Keratinocyte (primary cell): ENCODE data around the gene AP1AR. TPM values are rescaled to one million over a fixed set of nuclear protein-coding genes. Genes with fewer than 3 reads are reported as not detected.

ENCODE experiments used
- DNase-seq: peaks from one replicate; pipeline ENCODE4 v3.0.0-alpha.2; 2011; ENCODE audit warnings: low read depth, missing footprints, low spot score
- FAIRE-seq: peaks from 2 replicates; lab custom pipeline; 2011; peaks lifted over from hg19 to GRCh38; lab: Jason Lieb, UNC
- H2AFZ ChIP-seq: 2 replicates; pipeline ENCODE4 v1.6.0; 2012; ENCODE audit warnings: low read length, control low read depth, inconsistent platforms; ENCODE audit not compliant: control insufficient read depth
- H3K27ac ChIP-seq: 2 replicates; pipeline ENCODE4 v1.5.1; 2011; ENCODE audit warnings: low read length; ENCODE audit not compliant: control insufficient read depth, insufficient read depth
- H3K27me3 ChIP-seq: 3 replicates; pipeline ENCODE4 v1.6.0; 2011; ENCODE audit warnings: low read length; ENCODE audit not compliant: control insufficient read depth, insufficient read depth; ENCODE audit errors: extremely low read depth
- H3K36me3 ChIP-seq, 2 experiments: 2 replicates in 1 of 2; 3 replicates in 1 of 2; pipeline ENCODE4 v1.5.1; 2011; ENCODE audit warnings: low read length in 2 of 2, mild to moderate bottlenecking in 1 of 2; ENCODE audit not compliant: control insufficient read depth in 2 of 2, insufficient read depth in 2 of 2; ENCODE audit errors: extremely low read depth in 1 of 2
- H3K4me1 ChIP-seq: 3 replicates; pipeline ENCODE4 v1.5.1; 2011; ENCODE audit warnings: low read length; ENCODE audit not compliant: control insufficient read depth, insufficient read depth; ENCODE audit errors: extremely low read depth
- H3K4me2 ChIP-seq: 3 replicates; pipeline ENCODE4 v1.6.0; 2011; ENCODE audit warnings: low read depth, low read length; ENCODE audit not compliant: control insufficient read depth, insufficient read depth; ENCODE audit errors: extremely low read depth
- H3K4me3 ChIP-seq, 3 experiments: fragments of 200-600 bp in 1 of 3; sonication (generic) in 1 of 3; 2 replicates in 2 of 3; 3 replicates in 1 of 3; pipeline ENCODE4 v1.5.1; 2011 to 2016; ENCODE audit warnings: low read length in 3 of 3, mild to moderate bottlenecking in 3 of 3, control low read depth in 2 of 3, inconsistent platforms in 1 of 3, low read depth in 1 of 3, mixed read lengths in 1 of 3, mixed run types in 1 of 3, moderate library complexity in 1 of 3; ENCODE audit not compliant: control insufficient read depth in 2 of 3, insufficient read depth in 2 of 3; ENCODE audit errors: extremely low read depth in 1 of 3
- H3K79me2 ChIP-seq: 2 replicates; pipeline ENCODE4 v1.6.0; 2012; ENCODE audit warnings: low read length; ENCODE audit not compliant: control insufficient read depth, insufficient read depth
- H3K9ac ChIP-seq: 3 replicates; pipeline ENCODE4 v1.6.0; 2011; ENCODE audit warnings: low read length; ENCODE audit not compliant: control insufficient read depth, insufficient read depth; ENCODE audit errors: extremely low read depth
- H3K9me1 ChIP-seq: 3 replicates; pipeline ENCODE4 v1.6.0; 2011; ENCODE audit warnings: low read length; ENCODE audit not compliant: control insufficient read depth, insufficient read depth; ENCODE audit errors: extremely low read depth
- H3K9me3 ChIP-seq: 2 replicates; pipeline ENCODE4 v1.5.1; 2012; ENCODE audit warnings: low read depth, low read length; ENCODE audit not compliant: control insufficient read depth
- H4K20me1 ChIP-seq: 3 replicates; pipeline ENCODE4 v1.6.0; 2011; ENCODE audit warnings: low read length; ENCODE audit not compliant: control insufficient read depth, insufficient read depth; ENCODE audit errors: extremely low read depth
- EZH2 ChIP-seq: IDR thresholded peaks from one replicate; pipeline ENCODE4 v1.6.1; 2012; ENCODE audit warnings: inconsistent platforms, mild to moderate bottlenecking, low read length, moderate library complexity
- dilution Hi-C: fragments of 300-500 bp; cut with MboI; formaldehyde crosslinking; loops from one replicate; pipeline ENCODE4 v1.7.0; 2020; ENCODE audit warnings: low sequenced_read_pairs; ENCODE audit not compliant: extremely low pct_ligation_motif_present
- polyA plus RNA-seq, 5 experiments: library from polyadenylated mRNA; depleted of rRNA in 3 of 5; stranded (reverse) in 3 of 5; stranded (forward) in 1 of 5; unstranded in 1 of 5; fragments of >200 nt; gene quantifications; 1 replicate in 1 of 5; 2 replicates in 3 of 5; 3 replicates in 1 of 5; pipeline versions ENCODE4 v1.2.1 to v1.2.3, GENCODE V29; 2011 to 2012; ENCODE audit warnings: missing spikeins in 2 of 5, low read depth in 1 of 5, low replicate concordance in 1 of 5
- TF ChIP-seq, protein P1 (sequence below), 3 experiments: IDR thresholded peaks in 1 of 3; conservative IDR thresholded peaks in 1 of 3; optimal IDR thresholded peaks in 1 of 3; 2 replicates in 2 of 3; 3 replicates in 1 of 3; pipeline versions ENCODE3 to v1.5.1; 2011; ENCODE audit warnings: low read length in 3 of 3, mild to moderate bottlenecking in 3 of 3, moderate library complexity in 2 of 3, control low read depth in 1 of 3, inconsistent platforms in 1 of 3; ENCODE audit not compliant: insufficient read depth in 2 of 3; ENCODE audit errors: extremely low read depth in 1 of 3

The AP1AR gene
- polyA plus RNA-seq, 1 donor (not counting 4 experiments of a cell fraction or from before 2014, with no cell fraction given): 17.5 TPM

- DNase-seq (peak; percentile 52), FAIRE-seq (peak; percentile 67)
- Histone ChIP-seq H3K4me2 (peak overlapping the region; percentile 8), H3K9ac (no peak overlapping the region), H3K79me2 (peaks cover 36% of the 10 kb centered on the region), H4K20me1 (no peaks in the 10 kb centered on the region), H3K27ac (no peak overlapping the region), H3K4me3 (no peak overlapping the region), H2AFZ (no peak overlapping the region), H3K27me3 (no peaks in the 10 kb centered on the region), H3K9me1 (no peaks in the 10 kb centered on the region), H3K9me3 (no peaks in the 10 kb centered on the region), H3K4me1 (peaks cover 6% of the 10 kb centered on the region), H3K36me3 (no peaks in the 10 kb centered on the region)
- dilution Hi-C loops: no loop called here
- TF ChIP-seq, protein P1, sequence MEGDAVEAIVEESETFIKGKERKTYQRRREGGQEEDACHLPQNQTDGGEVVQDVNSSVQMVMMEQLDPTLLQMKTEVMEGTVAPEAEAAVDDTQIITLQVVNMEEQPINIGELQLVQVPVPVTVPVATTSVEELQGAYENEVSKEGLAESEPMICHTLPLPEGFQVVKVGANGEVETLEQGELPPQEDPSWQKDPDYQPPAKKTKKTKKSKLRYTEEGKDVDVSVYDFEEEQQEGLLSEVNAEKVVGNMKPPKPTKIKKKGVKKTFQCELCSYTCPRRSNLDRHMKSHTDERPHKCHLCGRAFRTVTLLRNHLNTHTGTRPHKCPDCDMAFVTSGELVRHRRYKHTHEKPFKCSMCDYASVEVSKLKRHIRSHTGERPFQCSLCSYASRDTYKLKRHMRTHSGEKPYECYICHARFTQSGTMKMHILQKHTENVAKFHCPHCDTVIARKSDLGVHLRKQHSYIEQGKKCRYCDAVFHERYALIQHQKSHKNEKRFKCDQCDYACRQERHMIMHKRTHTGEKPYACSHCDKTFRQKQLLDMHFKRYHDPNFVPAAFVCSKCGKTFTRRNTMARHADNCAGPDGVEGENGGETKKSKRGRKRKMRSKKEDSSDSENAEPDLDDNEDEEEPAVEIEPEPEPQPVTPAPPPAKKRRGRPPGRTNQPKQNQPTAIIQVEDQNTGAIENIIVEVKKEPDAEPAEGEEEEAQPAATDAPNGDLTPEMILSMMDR (optimal IDR thresholded peaks at IDR 0.05 in 1 of 3, IDR thresholded peaks at IDR 0.05 in 1 of 3, conservative IDR thresholded peaks at IDR 0.05 in 1 of 3; ENCODE audit: extremely low read depth in 1 of 3, insufficient read depth in 2 of 3, low read length in 3 of 3): peak; percentile 57 to 65 (median 57)
- TF ChIP-seq EZH2: no peak
Observed at GRCh38 chr4:112234952-112235609, 3.5 kb downstream of the AP1AR start.

GRCh38 chr4:112236040-112236439, 4.5 kb downstream of the AP1AR start:
- Histone ChIP-seq H4K20me1 (no peaks in the 10 kb centered on the region), H3K27ac (no peak overlapping the region), H3K9ac (no peak overlapping the region), H3K36me3 (no peaks in the 10 kb centered on the region), H3K4me2 (no peak overlapping the region), H3K27me3 (no peaks in the 10 kb centered on the region), H3K79me2 (peaks cover 40% of the 10 kb centered on the region), H2AFZ (no peak overlapping the region), H3K4me3 (no peak overlapping the region), H3K9me1 (no peaks in the 10 kb centered on the region), H3K4me1 (peaks cover 6% of the 10 kb centered on the region), H3K9me3 (no peaks in the 10 kb centered on the region)
- DNase-seq (no peak), FAIRE-seq (no peak)
- TF ChIP-seq, protein P1 (optimal IDR thresholded peaks at IDR 0.05 in 1 of 3, IDR thresholded peaks at IDR 0.05 in 1 of 3, conservative IDR thresholded peaks at IDR 0.05 in 1 of 3; ENCODE audit: extremely low read depth in 1 of 3, insufficient read depth in 2 of 3, low read length in 3 of 3): no peak
- TF ChIP-seq EZH2: no peak
- dilution Hi-C loops: no loop called here
